Ishikawa (cell line): Measurements from ENCODE around the gene AGPS.

Experiments
- CEBPB ChIP-seq: IDR thresholded peaks from 2 replicates; pipeline ENCODE4 v1.6.1; 2012
- CREB1 ChIP-seq: IDR thresholded peaks from 2 replicates; pipeline ENCODE4 v1.6.1; 2012; ENCODE audit warnings: low read depth
- EGR1 ChIP-seq: IDR thresholded peaks from 2 replicates; pipeline ENCODE4 v1.6.1; 2012
- EP300 ChIP-seq: IDR thresholded peaks from 2 replicates; pipeline ENCODE4 v1.6.1; 2012; ENCODE audit warnings: borderline replicate concordance
- FOXM1 ChIP-seq: IDR thresholded peaks from 2 replicates; pipeline ENCODE4 v1.6.1; 2012; ENCODE audit warnings: low read depth, borderline replicate concordance
- RAD21 ChIP-seq: IDR thresholded peaks from 2 replicates; pipeline ENCODE4 v1.6.1; 2012; ENCODE audit warnings: low read depth
- TAF1 ChIP-seq: IDR thresholded peaks from 2 replicates; pipeline ENCODE4 v1.6.1; 2012; ENCODE audit warnings: low read depth, mild to moderate bottlenecking
- TCF12 ChIP-seq: IDR thresholded peaks from 2 replicates; pipeline ENCODE4 v1.6.1; 2012; ENCODE audit warnings: low read depth
- YY1 ChIP-seq: IDR thresholded peaks from 2 replicates; pipeline ENCODE4 v1.6.1; 2012; ENCODE audit warnings: low read depth
- ZBTB7A ChIP-seq: IDR thresholded peaks from 2 replicates; pipeline ENCODE4 v1.6.1; 2012; ENCODE audit warnings: low read depth
- TF ChIP-seq, protein P1 (sequence below): IDR thresholded peaks from 2 replicates; pipeline ENCODE4 v1.6.1; 2012
- TF ChIP-seq, protein P2 (sequence below): IDR thresholded peaks from 2 replicates; pipeline ENCODE4 v1.6.1; 2012; ENCODE audit warnings: low read depth, mild to moderate bottlenecking
- TF ChIP-seq, protein P3 (sequence below): IDR thresholded peaks from 2 replicates; pipeline ENCODE4 v1.6.1; 2012

DNA sequence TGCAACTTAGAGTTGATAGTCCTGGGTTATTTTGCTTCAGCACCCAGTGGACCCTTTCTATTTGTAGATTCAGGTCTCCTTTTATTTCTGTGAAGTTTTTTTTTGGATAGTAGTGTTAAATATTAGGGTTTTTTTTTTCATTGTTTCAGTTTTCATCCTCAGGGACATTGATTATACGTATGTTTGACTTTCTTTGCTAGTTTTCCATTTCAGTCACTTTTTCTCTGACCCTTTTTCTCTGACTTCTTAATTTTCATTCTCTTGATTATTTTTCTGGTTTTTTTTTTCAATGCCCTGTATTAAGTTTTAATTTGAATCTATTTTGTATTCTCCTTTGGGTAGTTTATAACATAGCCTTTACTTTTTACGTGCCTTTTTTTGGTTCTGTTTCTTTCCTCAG, 79.4 kb downstream of the AGPS start:
- TF ChIP-seq, protein P1, sequence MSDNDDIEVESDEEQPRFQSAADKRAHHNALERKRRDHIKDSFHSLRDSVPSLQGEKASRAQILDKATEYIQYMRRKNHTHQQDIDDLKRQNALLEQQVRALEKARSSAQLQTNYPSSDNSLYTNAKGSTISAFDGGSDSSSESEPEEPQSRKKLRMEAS = no peak
- TF ChIP-seq ZBTB7A = no peak
- TF ChIP-seq TAF1 = no peak
- no peak for TF ChIP-seq RAD21
- no peak for TF ChIP-seq CEBPB
- no peak for TF ChIP-seq EP300
- TF ChIP-seq, protein P2, sequence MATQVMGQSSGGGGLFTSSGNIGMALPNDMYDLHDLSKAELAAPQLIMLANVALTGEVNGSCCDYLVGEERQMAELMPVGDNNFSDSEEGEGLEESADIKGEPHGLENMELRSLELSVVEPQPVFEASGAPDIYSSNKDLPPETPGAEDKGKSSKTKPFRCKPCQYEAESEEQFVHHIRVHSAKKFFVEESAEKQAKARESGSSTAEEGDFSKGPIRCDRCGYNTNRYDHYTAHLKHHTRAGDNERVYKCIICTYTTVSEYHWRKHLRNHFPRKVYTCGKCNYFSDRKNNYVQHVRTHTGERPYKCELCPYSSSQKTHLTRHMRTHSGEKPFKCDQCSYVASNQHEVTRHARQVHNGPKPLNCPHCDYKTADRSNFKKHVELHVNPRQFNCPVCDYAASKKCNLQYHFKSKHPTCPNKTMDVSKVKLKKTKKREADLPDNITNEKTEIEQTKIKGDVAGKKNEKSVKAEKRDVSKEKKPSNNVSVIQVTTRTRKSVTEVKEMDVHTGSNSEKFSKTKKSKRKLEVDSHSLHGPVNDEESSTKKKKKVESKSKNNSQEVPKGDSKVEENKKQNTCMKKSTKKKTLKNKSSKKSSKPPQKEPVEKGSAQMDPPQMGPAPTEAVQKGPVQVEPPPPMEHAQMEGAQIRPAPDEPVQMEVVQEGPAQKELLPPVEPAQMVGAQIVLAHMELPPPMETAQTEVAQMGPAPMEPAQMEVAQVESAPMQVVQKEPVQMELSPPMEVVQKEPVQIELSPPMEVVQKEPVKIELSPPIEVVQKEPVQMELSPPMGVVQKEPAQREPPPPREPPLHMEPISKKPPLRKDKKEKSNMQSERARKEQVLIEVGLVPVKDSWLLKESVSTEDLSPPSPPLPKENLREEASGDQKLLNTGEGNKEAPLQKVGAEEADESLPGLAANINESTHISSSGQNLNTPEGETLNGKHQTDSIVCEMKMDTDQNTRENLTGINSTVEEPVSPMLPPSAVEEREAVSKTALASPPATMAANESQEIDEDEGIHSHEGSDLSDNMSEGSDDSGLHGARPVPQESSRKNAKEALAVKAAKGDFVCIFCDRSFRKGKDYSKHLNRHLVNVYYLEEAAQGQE = no peak
- no peak for TF ChIP-seq TCF12
- TF ChIP-seq FOXM1 = no peak
- TF ChIP-seq, protein P3, sequence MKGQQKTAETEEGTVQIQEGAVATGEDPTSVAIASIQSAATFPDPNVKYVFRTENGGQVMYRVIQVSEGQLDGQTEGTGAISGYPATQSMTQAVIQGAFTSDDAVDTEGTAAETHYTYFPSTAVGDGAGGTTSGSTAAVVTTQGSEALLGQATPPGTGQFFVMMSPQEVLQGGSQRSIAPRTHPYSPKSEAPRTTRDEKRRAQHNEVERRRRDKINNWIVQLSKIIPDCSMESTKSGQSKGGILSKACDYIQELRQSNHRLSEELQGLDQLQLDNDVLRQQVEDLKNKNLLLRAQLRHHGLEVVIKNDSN = no peak
- no peak for TF ChIP-seq YY1
- TF ChIP-seq EGR1 = no peak
- no peak for TF ChIP-seq CREB1
